NOMO-1 treated with dmso at 0.1 percent for 144 hours (cell line): ENCODE data around the gene ELL.
"Not testable (repeated sequence)": the region's sequence is repeated elsewhere in the genome, so short reads cannot be mapped to it uniquely, and the experiment has no call there.

ENCODE experiments used
- DNase-seq: peaks from one replicate; lab custom pipeline; 2025; ENCODE audit not compliant: unreplicated experiment; lab: John Stamatoyannopoulos, UW

ELL gene

DNA sequence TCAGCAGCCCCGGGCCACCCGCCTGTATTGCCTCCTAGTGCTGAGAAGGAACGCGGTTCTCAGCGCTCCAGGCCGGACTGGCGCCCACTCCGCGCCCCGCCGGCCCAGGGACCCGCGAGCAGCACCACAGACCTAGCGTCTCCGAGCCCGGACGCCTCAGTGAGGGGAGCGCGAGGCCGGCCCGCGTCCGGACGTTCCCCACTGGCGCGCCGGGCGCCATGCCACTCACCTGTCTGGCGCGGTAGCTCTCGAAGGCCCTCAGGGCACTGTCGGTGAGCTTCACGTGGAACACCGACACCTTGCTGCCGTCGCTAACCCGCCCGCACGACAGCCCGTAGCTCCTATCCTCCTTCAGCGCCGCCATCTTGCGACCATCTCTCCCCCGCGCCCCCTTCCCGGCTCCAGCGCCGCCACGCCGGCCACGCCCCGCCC, at the start of gene ELL:
TSS of gene ELL (minus strand) at position 379 of the 432 bp plus-strand sequence. CDS start at position 364, 15 bp downstream.
- DNase-seq: no peak

DNA sequence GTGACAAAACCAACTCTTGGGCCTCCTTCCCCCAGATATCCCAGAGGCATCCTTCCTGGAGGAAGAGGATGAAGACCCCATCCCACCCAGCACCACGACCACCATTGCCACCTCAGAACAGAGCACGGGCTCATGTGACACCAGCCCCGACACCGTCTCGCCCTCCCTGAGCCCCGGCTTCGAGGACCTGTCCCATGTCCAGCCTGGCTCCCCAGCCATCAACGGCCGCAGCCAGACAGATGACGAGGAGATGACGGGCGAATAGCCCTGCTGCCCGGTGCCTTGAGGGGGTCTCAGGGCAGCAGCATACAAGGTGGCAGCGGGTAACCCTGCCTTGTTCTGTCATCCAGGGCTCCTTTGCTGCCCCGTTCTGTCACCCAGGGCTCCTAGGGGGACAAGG, 46.5 kb upstream of the ELL start:
- no peak for DNase-seq

DNA sequence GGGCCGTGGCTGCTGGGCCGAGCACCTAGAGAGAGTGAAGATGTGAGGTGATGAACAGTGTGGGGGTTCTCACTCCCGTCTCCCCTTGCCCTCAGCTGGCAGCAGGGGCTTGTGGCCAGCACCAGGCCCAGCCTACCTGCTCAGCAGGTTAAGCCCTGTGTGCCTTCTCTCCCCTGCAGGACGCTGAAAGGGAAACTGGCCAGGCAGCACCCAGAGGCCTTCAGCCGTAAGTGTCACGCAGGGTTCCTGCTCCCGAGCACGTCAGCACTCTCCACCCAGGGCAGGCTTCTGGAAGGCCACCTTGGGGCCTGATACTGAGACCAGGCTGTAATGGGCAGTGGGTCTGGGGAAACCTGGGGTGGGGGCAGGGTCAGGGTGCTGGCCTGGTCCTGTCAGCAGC, 45.1 kb upstream of the ELL start:
- DNase-seq: no peak

DNA sequence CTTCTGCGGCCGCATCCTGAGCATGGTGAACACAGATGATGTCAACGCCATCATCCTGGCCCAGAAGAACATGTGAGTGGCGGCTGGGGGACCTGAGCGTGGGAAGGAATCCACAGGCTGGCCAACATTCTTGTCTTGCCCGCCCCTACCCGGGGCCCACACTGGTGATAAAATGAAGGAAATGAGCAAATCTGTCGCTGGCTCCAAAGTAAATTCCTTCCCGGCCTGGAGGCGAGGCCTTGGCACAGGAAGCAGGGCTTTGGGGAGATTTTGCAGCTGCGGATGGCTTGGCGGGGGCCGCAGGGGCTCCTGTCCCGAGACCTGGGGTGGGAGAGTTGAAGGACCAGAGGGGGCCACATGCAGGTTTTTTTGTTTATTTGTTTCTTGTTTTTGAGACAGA, 40.2 kb upstream of the ELL start:
- DNase-seq: no peak

DNA sequence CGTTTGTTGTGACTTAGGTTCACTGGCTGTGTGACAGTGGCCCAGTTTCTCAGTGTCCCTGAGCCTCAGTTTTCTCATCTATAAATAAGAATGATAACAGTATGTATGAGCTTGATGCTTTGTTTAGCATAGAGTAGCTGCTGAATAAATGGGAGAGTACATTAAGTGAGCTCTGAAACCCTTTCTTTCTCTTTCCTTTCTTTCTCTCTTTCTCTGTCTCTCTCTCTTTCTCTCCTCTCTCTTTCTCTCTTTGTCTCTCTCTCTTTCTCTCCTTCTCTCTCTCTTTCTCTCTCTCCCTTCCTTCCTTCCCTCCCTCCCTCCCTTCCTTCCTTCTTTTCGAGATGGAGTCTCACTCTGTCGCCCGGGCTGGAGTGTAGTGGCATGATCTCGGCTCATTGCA, 37.8 kb upstream of the ELL start:
- DNase-seq: no peak

DNA sequence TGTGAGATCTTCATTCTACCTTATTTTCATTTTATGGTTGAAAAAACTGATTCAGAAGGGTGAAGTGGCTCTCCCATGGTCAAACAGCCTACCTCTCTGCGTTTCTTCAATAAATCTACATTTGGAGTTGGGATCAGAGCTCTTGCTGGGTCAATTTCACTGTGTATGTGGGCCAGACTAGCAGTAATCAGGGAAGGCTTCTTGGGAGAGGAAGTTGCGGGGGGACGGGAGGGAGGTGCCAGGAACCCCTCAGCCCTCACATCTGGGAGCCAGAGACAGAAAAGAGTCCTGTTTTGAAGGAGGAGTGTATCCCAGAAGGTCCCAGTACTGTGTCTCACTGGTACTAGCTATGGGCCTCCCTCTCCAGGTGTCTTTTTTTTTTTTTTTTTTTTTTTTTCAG, 36.7 kb upstream of the ELL start:
- no peak for DNase-seq

DNA sequence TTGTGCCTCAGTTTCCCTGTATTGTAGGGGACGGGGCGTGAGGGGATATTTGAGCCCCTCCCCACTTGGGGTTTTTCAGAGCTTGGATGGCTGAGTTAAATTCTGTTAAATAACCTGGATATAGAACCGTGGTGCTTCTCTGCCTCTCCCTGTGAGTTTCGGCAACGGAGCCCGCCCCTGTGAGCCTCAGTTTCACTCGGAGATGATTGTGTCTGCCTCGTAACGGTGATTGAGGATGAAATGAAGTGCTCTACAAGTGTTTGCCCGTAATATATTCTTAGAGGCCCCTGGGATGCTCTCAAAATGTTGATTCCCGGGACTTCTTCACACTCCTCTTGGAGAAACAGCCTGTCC, 36.3 kb upstream of the ELL start:
- no peak for DNase-seq

DNA sequence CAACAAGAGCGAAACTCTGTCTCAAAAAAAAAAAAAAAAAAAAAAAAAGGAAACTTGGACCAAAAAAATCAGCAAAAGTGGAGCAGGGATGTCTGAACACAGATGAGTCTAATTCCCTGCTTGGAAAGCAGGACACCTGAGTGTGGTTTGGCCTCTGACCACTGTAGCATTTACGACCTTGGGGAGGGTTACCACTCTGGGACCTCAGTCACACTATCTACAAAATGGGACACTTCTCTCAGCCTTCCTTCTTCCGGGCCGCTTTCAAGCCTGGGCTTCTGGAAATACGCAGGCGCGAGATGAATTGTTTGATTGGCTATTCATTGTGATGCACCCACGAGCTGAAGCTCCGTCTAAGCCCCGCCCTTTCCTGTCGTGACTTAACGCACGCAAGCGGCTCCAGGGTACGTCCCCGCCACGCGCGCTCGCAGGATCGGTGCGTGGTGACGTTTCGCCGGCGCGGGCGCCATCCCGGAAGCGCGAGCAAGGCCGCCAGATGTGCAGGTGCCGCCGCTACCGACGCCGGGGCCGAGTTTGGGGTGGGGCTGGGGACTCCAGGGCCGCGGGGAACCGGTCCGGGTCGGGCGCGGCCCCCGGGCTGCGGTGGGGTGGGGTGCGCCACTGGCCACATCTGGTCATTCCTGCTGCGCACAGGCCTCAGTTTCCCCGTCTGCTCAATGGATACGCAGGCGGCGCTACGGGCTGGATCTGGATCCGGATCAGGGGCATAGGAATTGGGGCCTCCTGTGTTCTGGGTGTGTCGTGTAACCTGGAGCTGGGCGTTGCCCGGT, 35.7 kb upstream of the ELL start, which contains the start of gene KXD1:
TSS of gene KXD1 (plus strand) at position 460 of the 791 bp plus-strand sequence. CDS start 4,187 bp downstream, outside the sequence.
- peak; percentile 98 for DNase-seq

DNA sequence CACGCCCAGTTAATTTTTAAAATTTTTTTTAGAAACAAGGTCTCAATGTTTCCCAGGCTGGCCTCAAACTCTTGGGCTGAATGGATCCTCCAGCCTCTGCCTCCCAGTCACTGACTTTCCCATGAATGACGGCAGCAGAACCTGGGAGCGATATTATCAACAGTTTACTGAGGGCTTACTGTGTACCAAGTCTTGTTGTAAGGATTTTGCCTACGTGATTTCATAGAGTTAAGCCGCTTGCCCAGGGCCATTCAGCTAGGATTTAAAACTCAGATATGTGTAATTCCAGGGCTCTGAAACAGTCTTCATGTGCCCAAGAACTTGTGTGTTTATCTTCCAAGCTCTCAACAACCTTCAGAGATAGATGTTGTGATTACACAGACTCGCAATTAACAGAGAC, 29.8 kb upstream of the ELL start:
- no peak for DNase-seq

DNA sequence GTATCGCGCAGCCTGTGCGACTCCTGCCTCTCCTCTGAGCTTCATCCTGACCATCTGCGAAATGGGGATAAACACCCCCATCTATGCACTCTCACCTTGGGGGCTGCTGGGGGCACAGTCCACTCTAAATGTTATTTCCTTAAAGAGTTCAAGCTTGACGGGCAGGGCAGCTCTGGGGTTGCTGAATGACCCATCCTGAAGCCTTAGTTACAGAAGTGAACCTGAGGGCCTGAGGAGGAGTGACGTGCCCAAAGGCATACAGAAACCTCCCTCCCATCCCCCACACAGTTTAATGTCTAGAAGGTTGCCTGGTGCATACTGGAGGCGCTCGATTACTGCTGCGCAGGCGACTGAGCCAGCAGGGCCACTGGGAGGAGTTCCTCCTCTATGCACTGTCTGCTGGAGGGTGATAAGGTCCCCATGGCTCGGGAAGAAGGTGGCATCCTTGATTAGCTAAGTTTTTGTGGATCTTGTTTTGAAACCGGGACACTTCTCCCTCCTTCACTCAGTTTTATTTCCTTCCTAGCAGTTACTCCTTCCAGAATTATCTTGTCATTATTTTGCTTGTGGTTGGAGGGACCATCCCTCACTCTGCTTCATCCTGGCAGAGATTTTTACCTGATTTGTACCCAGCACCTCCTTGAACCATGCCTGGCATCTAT, 22.1 kb upstream of the ELL start:
- peak; percentile 82 for DNase-seq

DNA sequence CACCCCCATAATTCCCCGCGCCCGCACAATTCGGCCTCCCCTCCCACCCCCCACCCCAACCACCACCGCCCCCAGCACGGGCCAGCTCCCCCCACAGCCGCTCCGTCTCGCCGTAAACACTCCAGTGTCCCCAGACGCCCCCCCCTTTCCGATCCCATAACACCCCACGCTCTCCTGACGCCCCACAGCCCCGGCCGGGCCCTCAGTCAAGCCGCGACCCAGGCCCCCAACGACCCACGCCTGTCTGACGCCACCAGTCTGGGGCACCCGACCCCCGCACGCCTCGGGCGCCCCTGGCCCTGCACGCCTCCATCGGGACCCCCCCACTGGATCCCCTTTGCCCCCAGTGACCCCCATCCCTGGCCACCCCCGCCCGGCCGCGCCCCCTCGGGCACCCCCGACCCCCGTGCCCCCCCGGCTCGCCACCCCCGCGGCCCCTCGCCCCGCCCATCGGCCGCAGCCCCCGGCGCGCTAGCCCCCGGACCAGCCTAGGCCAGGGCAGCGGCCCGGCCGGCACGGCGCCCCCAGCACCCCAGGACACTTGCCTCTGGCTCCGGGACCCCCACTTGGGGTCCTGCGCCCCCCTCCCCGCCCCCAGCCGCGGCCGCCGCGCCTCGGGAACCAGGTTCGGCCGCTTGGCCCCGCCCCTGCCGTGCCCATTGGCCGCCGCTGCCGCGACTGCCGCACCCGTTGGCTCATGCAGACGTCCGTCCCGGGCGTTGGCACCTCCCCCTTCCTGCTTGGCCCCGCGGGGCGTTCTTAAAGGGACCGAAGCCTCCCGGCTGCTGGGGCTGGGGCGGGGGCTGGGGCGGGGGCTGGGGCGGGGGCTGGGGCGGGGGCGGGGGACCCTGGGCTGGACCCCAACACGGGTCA, 21.3 kb upstream of the ELL start, which contains the start of gene FKBP8:
TSS of gene FKBP8 (minus strand) at position 633 of the 873 bp plus-strand sequence. CDS start 1,603 bp downstream, outside the sequence.
- DNase-seq: peak; percentile 75

DNA sequence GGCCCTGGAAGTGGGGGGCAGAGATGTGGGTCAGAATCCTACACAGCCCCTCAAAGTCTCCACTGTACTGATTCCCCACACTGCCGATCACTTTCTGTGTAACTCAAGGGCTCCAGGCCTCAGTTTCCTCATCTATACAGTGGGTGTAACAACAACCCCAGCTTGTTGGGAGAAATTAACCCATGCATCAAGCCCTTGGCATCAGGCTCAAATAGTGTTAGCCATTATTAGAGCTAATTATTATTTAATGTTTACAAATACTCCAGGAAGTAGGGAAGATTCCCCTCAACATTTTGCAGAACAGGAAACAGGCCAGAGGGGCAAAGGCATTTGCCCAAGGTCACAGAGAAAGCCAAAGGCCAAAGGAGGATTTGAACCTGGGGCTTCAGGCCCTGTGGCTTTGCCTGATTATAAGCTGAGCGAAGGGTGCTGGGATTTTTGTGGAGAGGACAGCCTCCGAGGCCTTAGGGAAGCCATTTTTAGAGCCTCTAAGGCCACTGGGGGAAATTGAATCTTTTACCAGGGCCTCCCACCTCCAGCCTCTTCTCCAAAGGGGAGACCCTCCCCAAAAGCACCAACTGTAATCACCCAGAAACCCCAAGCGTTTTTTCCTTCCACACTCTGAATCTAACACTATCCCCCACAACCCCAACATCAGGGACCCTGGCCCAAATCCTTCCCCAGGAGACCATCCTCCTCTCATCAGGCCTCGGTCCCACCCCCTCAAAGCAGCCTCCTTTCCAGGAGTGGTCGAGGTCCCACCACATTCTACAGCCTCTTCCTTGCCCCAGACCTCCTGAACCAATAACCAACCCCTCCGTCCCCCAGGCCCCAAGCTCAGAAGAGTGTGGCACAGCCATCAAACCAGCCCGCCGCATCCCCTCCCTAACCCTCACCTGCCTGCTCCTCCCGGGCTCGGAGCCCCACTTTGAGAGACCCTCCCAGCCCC, 20.4 kb upstream of the ELL start:
- no peak for DNase-seq

DNA sequence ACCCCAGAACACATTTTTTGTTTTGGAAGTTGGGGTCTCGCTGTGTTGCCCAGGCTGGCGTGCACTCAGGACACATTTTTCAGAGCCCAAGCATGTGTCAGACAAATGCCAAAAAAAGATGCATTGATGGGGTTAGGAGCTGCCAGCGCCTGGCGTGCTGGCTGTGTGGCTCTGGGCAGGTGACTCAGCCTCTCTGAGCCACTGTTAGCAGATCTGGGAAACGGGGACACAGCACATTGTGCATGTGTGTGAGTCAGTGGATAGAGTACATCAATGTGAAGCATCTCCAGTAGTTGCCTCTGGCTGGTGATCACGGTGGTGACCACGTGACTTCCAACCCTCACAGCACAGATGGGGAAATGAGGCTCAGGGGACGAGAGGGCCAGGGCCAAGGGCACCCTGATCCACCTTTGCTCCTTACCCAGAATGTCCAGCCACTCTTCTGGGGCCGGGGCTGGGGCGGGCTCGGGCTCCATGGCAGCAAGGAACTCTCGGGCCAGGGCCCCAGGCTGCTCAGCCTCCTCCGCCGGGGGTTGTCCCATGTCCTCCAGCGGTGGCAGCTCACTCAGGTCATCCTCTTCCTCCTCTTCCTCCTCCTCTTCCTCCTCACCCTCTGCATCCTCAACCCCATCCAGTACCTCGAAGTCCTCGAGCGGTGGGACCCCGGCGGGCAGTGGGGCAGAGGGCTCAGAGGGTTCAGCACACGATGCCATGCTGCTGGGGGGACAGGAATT, 19.6 kb upstream of the ELL start:
- no peak for DNase-seq

DNA sequence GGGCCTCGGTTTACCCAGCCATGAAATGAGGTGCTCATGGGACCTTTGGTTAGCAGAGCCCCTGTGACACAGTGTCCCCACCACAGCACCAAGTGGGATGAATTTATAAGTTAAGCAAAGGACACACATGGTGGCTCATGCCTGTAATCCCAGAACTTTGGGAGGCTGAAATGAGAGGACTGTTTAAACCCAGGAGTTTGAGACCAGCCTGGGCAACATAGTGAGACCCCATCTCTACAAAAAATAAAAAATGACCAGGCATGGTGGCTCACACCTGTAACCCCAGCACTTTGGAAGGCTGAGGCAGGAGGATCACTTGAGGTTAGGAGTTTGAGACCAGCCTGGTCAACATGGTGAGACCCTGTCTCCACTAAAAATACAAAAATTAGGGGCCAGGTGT, 18.3 kb upstream of the ELL start:
- DNase-seq: not testable (repeated sequence)

DNA sequence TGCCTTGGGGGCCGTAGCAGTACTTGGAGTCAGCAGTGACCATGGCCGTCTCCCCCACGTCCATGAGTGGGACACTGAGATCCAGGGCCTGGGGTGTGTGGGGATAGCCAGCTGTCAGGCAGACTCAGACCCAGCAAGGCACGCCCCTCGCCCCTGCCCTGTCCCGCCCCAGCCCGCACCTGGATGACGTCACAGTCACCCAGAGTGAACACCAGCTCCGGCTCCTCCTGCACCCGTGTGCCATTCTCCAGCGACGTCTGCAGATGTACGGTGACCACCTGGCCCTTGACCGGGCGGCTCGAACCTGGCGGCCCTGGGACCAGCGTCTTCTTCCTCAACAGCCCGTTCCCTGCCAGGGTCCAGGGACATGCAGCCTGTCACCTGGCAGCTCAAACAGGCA, 17.5 kb upstream of the ELL start:
- DNase-seq: no peak

DNA sequence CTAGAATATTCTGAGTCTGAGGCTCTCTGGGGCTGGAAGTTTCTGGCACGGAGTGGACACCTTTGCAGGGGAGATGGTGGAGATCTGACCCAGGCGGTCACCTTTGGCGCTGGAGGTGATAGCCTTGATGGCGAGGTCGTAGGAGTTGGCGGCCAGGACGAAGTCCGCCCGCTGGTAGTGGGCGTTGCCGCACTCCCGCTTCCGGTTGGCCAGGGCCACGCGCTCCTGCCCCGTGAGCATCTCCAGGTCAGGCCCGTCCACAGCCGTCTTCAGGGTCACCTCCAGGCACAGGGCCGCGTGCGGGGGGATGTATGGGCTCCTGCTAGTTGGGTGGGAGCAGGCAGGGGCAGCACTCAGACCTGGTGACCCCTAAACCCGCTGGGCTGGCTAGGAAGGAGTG, 16.2 kb upstream of the ELL start:
- no peak for DNase-seq

DNA sequence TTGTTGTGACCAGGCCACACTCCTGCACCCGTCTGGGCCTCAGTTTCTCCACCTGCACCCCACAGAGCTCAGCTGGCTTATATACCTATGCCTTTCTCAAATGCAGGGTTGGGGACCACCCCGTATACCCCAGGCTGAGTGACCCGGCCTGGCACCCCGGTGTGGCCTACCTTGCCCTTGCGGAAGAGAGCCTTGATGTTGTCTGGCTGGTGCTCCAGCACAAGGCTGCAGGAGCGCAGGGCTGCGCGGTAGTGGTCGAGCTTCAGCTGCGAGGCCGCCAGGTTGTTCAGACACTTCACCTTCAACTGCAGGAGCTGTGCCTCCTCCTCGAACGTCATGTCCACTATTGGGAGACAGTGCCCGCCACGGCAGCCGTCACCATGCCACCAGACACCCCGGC, 15.6 kb upstream of the ELL start:
- no peak for DNase-seq

DNA sequence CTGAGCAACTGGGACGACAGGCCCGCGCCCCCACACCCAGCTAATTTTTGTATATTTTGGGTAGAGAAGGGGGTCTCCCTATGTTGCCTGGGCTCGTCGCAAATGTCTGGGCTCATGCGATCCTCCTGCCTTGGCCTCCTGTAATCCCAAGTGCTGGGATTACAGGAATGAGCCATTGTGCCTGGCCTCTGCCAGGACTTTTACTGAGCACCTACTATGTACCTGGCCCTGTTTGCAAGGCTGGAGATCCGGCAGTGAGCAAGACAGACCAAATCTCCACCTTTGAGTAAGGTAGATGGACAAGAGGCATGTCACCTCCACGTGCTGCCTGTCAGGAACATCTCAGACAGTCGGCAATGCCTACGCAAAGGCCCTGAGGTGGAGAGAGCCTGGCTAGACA, 14.6 kb upstream of the ELL start:
- DNase-seq: no peak

DNA sequence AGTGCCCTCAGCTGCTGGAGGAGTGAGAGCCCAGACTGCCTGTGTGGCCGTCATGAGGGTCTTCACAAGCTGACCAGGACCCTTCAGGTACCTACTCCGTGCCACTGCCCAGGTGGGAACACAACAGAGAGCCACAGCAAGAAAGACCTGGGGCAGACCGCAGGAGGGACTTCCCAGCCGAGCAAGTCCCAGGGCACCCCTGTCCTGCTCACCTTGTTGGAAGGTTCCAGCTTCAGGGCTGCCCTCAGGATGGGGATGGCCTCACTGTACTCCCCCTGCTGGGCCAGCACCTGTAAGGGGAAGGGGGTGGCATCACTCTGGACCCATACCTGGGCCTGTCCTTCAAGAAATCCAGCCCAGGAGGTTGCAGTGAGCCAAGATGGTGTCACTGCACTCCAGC, 11.2 kb upstream of the ELL start:
- DNase-seq: no peak
